ENCODE results near the gene SOHLH1.

DNA sequence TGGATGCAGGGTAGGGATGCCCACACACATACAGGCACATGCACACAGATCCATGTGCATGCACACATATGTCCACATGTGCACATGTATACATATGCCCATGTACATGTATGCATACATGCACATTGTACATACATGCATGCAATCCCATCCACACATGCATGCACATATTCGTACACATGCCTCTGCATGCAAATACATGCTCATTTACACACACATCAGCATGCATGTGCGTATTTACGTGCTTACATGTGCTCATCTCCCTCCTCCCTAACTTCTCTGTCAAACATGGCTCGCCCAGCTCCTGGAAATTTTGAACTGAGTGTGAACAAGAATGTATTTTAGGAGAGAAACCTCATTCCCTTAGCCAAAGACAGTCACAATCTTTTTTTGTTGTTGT is 8.9 kb upstream of the SOHLH1 start:
- TF ChIP-seq, protein P1, sequence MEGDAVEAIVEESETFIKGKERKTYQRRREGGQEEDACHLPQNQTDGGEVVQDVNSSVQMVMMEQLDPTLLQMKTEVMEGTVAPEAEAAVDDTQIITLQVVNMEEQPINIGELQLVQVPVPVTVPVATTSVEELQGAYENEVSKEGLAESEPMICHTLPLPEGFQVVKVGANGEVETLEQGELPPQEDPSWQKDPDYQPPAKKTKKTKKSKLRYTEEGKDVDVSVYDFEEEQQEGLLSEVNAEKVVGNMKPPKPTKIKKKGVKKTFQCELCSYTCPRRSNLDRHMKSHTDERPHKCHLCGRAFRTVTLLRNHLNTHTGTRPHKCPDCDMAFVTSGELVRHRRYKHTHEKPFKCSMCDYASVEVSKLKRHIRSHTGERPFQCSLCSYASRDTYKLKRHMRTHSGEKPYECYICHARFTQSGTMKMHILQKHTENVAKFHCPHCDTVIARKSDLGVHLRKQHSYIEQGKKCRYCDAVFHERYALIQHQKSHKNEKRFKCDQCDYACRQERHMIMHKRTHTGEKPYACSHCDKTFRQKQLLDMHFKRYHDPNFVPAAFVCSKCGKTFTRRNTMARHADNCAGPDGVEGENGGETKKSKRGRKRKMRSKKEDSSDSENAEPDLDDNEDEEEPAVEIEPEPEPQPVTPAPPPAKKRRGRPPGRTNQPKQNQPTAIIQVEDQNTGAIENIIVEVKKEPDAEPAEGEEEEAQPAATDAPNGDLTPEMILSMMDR (IDR thresholded peaks at IDR 0.05): no peak
- no peak for TF ChIP-seq POLR2A (IDR thresholded peaks at IDR 0.05)

All from Peyer's patch (tissue), 4 donors.